Activated T-cell treated with anti-CD3 and anti-CD28 coated beads for 4 hours (primary cell): ENCODE data around the gene IQGAP3.

Source experiments
- DNase-seq: peaks from one replicate; pipeline ENCODE4 v3.0.0-alpha.2; 2020

The IQGAP3 gene

DNA sequence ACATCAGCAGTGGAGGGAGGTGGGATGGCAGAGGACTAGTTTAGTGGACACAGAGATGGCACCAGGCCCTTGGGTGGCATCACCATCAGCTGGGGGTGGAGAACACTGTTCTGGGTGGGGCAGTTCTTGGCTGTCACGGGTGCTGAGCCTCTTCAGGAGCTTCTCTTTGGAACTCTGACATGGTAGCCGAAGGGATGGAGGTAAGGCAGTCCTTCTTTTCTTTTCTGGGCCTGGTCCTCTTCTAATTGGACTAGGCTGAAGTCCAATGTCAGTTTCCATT lies 63.5 kb downstream of the IQGAP3 start:
- DNase-seq, result no peak

DNA sequence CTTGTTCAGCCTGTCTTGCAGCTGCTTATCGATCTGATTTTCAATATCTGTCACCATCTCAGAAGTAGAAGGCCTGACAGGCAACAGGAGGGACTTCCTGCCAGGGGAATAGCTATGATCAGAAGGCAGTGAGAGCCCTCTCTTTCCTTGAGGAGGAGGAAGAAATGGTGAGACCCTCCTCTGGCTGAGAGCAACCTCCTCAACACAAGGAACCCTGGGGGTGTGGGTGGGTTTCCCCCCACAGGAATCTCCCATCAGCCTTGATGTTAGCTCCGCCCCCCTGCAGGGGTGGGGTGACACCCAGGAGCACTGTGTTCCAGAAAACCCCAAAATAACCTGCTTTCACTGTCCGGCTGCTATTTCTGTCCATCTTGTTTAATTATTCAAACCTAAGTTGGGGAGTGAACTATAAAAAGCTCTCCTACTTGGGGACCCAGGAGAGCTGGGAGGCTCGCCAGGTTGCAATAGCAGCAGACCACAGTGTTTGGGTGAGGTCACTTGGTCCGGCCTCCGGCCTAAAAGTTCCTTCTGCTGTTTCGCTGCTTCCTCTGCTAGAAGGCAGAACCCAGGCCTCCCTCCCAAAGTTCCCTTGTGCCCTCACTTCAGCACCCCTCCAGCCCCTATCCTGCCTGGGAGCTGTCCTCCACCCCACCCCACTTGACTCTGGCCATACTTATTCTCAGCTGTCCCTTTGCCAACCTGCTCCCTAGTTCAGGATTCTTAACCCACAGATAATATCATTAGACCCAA lies 64.0 kb downstream of the IQGAP3 start:
- no peak for DNase-seq

DNA sequence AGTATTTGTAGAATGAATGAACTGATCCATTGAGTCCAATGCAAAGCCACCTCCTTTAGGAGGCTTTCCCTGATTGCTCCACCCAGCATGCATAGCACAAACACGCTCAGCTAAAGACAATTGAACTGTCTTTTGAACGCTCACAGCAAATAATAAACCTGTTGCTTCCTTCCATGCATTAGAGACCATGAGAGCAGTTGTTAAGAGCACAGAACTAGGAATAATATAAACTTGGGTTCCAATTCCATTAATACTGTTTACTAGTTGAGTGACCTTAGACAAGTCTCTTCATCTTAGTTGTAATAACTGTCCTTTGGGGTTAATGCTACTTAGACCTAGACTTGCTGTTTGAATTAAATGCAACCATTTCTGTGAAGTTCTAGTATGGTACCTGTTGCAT lies 65.9 kb downstream of the IQGAP3 start:
- DNase-seq, result no peak

DNA sequence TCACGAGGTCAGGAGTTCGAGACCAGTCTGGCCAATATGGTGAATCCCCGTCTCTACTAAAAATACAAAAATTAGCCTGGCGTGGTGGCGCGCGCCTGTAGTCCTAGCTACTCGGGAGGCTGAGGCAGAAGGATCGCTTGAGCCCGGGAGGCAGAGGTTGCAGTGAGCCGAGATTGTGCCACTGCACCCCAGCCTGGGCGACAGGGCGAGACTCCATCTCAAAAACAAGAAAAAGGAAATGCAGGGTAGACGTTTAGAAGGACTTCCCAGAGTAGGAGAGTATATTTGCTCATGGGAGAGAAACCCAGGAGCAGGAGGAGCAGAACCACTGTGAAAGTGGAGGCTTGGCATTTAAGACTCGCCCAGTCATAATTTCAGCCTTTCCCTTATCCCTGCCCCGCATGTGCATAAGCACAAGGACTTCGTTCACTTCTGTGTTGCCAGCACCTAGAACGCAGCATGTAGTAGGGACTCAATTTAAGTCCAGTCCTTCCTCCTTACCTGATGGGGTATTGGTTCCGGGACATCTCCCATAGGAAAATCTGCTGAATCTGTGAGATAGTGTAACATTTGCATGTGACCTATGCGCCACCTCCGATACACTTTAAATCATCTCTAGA lies 66.6 kb downstream of the IQGAP3 start:
- no peak for DNase-seq

DNA sequence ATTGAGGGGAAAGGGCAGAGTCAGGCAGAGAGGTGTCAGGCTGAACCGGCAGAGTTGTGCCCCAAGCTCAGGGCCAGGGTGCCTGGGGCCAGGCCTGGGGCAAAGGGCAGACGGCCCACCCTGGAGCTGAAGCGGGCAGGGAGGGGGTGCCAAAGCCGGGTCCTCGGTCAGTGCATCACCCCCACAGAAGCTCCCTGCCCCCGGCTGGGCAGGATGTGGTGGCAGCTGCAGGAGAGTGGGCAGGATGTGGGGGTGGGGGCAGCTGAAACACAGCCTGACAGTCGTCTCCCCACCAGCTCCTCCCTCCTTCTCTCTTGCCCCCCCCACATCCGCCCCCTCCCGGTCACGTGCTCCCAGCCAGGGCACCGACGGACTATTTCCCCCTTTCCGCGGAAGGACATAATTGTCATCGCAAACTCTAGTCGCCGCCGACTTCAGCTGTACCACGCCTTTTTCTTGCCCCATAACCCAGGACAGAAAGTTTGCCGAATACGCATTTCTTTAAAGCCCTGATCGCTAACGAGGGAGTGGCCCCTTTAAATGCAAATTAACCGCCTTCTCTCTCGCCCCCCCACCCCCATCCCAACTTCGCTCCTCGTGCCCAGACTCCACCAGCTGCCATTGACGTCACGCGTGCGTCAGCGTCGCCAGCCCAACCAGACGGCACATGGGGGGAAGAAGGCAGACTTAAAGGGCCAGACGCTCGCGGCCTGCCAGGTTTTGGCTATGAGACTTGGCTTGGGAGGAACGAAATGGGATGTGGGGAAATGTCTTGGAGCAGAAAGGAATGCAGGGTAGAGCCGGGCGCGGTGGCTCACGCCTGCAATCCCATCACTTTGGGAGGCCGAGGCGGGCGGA lies 67.3 kb downstream of the IQGAP3 start:
- DNase-seq, result peak; percentile 98

DNA sequence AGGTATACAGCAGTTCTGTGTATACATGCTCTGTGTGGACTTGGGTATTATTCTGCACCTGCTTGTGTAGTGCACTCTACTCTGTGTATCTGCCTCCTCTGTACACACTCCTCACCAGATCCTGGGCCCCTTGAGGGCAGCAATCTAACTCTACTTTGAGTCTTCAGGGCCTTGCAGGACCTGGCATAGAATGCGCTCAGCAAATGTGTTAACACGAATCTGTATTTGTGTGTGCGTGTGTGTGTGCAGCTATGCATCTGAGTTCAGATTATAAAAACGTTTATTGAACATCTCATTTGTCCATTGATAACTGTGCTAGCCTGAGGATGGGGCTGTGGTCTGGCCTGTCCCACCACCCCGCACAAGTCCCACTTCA lies 67.9 kb downstream of the IQGAP3 start:
- DNase-seq, result no peak

DNA sequence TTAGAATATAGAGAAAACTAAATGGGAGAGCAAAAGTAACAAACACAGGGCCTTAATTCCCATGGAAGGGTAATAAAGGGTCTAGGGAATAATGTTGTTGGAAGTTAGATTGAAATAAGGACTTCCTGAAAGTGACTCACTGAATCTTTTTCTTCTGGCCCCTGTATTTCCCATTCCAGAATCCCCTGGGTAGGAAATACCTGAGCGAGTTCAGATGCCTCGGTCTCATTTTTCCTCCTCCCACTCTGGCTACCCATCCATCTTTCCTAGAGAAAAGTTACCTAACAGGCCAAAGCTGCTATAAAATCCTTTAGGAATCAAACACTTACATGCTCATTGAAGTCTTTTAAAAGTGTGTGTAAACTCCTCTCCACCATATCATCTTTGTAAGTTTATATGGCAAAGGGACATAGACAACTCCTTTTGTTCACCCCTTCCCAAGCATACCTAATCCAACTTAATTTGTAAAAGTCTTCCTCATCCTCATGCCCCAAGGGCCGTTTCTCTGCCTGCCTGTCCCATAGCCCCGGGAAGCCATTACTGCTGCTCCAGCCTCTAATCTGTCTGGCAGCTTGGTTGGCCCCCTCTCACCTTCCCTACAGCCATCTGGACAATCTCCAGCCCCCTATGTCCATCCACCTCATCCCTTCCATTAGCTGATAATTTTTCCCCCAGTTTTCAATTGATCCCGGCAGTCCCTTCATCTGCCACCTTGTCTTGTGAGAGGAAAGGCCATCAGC lies 68.5 kb downstream of the IQGAP3 start:
- no peak for DNase-seq

DNA sequence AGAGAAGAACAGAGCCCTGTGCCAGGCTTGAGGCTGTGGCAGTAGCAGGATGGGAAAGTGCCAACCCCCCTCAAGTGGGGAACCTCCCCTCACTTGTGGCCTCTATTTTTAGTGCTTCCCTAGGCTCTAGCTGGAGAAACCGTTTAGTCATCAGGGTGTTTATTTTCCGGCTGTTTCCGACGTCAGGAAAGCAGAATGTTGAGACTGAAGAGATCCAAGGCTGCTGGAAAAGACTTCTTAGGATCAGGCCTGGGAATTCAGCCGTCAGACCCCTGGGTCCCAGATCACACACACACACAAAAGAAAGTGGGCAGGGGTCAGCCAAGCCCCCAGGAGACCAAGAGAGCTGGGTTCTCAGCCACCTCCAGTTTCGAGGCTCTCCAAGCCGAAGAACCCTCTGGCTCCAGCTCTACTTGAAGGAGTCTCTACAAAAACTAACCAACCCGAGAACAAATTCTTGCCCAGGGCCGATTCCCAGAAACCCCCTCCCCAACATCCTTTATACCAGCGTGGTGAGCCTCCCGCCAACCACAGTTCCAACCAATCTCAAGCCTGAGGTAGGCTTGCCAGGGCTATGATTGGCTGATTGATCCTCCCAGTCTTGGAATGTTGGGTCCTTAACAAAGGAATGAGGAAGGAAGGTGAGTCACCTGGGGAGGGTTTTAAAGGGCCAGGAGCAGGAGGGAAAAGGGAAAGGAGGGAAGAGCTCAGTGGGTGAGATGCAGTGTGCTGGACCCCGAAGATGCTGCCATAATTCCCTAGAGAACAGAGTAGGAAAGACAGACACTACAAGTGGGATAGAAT lies 69.3 kb downstream of the IQGAP3 start:
- no peak for DNase-seq

DNA sequence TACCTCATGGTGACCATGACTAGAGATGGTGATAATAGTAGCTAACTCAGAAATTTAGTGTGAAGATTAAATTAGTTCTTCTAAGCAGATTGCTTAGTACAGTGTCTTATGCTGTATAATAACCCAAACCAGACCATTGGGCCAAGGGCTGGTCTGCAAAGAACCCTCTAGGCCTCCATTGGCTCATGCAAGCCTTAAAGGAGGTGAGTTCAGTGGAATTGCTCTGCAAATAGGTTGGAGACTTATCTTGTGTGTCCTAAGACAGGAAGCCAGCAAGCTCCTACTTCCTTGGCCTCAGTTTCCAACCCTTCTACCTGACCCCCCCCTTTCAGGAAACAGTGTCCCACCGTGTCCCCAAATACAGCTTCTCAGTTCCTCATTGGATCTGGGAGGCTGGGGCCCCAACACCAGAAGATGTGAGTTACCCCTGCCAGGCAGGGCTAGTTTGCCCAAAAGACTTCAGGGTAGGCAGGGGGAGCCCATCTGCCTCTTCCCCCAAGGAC lies 69.9 kb downstream of the IQGAP3 start:
- DNase-seq, result no peak

DNA sequence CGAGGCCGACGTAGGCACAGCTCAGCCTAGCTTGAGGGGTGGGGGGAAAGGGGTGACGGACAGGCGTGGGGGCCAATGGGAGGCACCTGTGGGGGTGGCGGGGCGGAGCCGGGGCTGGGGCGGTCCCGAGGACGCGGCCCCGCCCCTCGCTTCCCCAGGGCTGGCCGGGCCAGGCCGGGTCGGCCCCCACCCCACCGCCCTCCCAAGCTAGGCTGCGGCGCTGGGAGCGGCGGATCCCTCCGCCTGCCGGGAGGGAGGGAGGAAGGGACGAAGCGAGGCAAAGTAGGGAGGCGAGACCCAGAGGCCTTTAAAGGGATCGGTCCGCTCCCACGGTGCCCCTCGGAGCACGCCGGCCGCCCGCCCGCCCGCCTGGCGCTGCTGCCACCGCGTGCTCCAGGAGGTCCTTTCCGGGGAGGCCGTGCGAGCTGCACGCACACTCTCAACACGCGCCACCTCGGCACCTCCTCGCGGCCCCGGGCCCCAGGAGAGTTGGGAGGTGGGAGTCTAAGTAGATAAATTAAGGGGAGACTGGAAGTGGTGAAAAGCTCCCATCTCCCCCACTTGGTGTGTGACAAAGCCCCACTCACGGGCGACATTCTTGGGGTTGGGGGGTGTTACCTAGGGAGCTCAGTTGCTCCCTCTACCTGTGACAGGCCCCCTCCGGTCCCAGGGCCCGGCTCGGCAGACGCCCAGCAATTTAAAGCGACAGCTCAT lies 71.4 kb downstream of the IQGAP3 start:
- DNase-seq, result peak; percentile 93

DNA sequence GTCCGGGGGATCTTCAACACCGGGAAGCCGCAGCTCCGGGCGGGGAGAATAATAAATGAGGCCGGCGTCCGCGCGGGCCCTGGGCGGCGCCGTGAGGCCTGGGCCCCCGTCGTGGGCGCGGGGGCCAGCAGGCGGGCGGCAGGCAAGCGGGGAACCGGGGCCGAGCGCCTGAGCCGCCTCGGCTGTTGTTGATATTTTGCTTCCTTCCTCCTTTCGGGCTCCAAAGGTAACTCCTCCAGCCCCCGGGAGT lies 71.9 kb downstream of the IQGAP3 start, which contains the start of gene MEF2D:
MEF2D (minus strand) TSS at position 233 of the 250 bp plus-strand sequence. CDS start 17,483 bp downstream, outside the sequence.
- no peak for DNase-seq

DNA sequence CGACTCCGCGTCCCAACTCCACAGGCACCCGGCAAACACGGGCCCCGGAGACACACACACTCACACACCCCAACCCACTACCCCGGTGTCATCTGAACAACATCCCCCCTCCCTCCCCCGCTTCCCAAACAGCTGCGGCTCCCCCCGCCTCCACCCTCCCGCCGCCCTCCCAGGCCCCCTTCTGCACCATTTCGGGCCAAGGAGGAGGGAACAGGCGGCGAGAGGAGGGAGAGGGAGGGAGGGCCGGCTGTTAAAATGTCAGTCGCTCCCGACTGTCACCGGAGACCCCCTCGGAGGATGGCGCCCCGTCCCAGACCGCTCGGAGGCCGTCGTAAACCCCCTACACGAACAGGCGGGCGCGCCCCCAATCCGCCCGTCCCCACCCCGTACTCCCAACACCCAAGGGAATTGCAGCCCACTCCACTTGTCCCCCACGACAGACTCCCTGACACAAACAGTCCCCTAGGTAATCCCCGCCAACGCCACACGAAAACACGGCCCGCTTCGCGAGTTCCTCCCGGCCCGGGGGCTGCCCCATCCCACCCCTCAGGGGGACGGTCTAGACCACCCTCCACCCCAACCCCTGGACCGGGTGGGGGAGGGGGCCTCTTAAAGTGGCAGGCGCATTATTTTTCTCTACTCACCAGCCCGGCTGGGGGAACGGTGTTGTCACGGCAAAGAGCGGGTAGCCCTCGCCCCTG lies 72.4 kb downstream of the IQGAP3 start:
- peak; percentile 36 for DNase-seq

DNA sequence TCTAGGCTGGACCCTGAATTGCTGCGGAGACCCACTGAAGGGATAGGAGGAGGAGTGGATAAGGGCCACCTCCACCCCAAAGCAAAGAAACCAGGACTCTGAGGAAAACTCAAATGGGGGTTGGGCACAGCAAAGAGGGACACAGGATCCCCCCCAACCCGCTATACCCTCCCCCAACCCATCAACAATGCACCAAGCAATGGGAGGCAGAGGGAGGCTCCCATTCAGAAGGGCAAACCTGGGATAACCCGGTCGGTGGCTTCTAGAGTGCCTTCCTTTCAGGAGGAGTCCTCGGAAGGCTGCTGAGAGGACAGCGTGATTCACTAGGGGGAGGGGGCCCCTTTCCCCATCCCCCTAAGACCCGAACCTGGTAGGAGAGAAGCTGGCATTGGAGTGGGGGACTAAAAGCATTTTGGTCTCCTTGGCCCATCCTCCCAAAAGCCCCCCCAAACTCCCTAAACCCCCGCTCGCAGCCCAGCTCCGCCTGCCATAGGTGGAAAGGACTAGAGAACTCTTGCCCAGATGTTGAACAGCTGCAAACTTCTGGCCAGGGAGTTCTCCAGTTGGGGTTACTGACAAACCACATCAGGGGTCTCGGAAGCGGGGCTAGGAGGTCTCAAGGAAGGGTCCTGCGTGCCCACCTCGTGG lies 73.0 kb downstream of the IQGAP3 start:
- DNase-seq, result no peak

DNA sequence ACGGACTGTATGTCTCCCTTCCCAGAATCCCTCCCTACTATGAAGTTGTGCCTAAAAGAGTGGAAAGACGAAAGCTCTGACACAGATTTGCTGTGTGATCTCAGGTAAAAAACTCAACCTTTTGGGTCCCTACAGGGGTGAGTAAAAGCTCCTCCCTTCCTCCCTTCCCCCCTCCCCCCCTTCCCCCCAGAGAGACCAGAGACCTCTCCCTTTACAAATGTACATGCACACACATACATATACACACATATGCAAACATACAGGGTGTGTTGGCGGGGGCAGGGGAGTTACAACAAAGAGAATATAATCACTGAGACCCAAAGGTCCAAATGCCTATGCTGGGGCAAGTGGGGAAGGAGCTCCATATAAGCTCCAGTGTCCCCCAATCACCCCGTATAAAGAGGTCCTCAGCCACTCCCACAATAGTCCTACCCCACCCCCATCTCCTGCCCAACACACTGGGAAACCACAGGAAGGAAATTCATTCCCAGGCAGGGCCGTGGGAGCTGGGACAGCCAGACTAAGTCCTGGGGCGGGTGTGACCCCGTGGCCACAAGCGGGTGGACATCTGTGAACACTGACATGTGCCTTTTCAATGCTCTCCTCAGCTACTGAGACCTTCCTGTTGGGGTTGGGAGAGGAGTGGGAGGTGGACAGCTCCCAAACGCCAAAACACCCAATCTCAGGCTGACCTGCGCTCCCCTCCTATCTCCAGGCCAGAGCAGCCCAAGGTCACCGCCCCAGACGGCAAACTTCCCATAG lies 73.8 kb downstream of the IQGAP3 start:
- no peak for DNase-seq

DNA sequence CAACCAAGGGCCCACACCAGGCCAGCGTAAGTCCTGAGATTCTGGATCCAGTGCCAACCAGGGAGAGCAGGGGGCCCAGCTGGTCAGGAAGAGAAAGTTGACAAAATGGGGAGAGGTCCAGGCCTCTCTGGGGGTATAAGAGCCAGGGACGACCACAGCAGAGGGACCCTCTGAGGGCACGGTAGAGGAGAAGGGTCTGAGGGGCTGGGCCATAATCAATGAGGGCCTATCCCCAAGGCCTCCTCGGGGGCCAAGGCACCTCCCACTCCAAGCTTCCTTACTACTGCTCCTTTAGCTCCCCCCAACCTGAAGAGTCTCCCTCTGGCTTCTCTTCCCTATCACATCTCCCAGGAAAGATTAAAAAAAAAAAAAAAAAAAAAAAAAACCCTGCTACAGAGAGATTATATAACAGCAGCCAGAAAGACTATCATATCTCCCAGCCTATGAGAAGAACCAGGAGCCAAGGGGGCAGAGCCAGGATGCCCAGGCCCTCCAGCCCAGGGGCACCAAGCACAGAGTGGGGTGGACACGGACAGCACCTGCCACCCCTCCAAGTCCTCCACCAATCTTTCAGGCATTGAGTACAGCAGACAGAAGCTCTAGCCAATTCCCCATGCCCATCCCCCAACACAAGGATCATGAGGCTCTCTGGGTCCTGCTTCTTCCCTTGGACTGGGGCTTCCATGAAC lies 74.5 kb downstream of the IQGAP3 start:
- no peak for DNase-seq

DNA sequence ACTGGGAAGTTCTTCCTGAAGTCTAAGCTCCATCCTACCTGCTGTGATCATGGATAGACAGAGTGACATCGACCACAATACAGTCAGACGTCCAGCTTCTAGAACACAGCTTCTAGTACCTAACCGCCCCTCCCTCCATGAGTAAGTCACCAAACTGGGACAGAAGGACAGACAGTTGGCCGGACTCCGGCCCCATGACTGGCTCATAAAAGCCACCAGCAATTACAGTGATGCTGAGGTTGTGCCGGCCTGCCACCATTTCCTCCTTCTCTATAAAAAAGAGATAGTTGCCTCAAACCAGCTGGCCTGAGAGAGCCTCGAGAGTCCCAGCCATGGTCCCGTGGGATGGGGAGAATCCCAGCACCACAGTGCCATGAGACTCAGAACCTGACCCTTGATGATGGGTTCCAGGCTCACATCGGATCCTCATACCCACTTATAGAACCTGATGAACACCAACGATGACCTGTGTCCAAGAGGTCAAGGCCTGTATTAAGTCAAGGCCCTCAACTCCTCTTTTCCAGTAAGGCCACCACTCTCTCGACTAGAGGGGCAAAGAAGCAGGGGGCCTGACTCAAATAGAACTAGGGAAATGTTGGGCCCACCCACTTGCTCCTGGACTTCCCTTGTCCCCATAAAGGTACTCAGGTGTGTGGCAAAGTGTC lies 75.2 kb downstream of the IQGAP3 start:
- no peak for DNase-seq

DNA sequence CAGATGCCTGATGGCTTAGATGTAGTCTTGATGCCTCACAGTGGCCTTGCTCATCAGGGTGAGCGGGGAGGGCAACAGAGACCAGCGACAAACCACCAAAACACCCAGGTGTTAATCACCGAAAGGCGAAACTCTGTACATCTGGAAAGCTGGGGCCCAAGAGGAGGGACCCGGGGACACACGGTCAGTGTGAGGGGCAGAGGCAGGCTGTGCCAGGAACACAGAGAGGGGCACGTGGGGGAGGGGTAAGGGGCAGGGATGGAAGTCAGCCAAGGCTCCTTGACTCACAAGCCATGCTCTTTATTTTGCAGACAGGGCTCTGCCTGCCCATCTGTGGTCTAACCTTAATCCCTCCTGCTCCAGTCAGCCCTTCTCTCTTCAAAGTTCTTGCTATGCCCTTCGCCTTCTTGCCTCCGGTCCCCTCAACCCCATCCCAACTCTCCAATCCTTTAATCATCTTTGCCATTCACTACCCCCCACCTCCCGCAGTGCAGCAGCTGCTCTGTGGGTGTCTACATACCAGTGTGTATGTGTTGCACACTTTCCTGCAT lies 76.1 kb downstream of the IQGAP3 start:
- no peak for DNase-seq

DNA sequence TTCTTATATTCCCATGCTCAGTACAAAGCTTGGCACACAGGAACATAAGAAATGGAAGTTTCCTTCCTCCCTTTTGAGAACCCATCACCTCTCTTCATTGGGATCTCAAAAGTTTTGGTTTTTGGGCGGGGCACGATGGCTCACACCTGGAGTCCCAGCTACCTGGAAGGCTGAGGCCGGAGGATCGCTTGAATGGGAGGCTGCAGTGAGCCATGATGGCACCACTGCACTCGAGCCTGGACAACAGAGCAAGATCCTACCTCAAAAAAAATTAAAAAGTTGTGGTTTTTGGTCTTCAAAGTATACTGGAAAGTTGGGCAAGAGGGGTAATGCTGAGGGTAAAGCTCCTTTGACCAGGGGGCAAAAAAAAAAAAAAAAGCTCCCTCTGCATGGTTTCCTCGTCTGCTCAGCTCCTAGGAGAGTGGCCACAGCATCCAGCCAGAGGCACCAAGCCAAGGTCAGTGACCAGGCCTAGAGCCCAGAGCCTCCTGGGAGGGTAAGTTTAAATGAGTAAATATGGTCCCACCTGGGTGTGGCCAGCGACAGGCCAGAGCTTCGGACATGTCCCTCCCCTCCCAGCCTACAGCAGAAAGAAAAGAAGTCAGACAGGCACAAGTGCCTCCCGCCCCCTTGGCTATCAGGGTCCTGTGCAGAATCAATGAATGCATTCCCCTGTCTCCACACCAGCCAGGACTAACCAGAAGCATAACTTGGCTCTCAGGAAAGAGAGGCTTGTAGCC lies 76.8 kb downstream of the IQGAP3 start:
- no peak for DNase-seq
